Upper lobe of right lung (tissue), 1 donor: ENCODE data around the gene ALS2. TPM values are rescaled to one million over a fixed set of nuclear protein-coding genes. Genes with fewer than 3 reads are reported as not detected.

ENCODE experiments used
- ATAC-seq: fragments of 200-7000 bp; cut with Tn5 transposase; one replicate; pipeline ENCODE4 v1.9.1; 2020; ENCODE audit warnings: mild to moderate bottlenecking, moderate library complexity
- DNase-seq: peaks from one replicate; pipeline ENCODE4 v3.0.0-alpha.2; 2020
- H3K27ac ChIP-seq: fragments of 200-600 bp; one replicate; pipeline ENCODE4 v1.8.0; 2022
- H3K27me3 ChIP-seq: fragments of 200-600 bp; one replicate; pipeline ENCODE4 v1.8.0; 2022; ENCODE audit warnings: mild to moderate bottlenecking
- H3K36me3 ChIP-seq: fragments of 200-600 bp; one replicate; pipeline ENCODE4 v1.8.0; 2022
- H3K4me1 ChIP-seq: fragments of 200-600 bp; one replicate; pipeline ENCODE4 v1.8.0; 2022
- H3K4me3 ChIP-seq: fragments of 200-600 bp; one replicate; pipeline ENCODE4 v1.8.0; 2022; ENCODE audit warnings: mild to moderate bottlenecking
- H3K9me3 ChIP-seq: fragments of 200-600 bp; one replicate; pipeline ENCODE4 v1.8.0; 2022
- intact Hi-C: fragments of 100-400 bp; cut with DNase I; formaldehyde crosslinking; loops from one replicate; pipeline ENCODE4 v1.11.0; 2022
- total RNA-seq: library from RNA; stranded (reverse); fragmentation: NEBNext Ultra II Directional; extraction: Animal tissue kit (Norgen Biotek cat#: 25700); gene quantifications from one replicate; pipeline ENCODE4 v1.2.1, GENCODE V29; 2021
- TF ChIP-seq, protein P1 (sequence below): fragments of 200-600 bp; IDR thresholded peaks from one replicate; pipeline ENCODE4 v1.8.0; 2022; ENCODE audit warnings: antibody characterized with exemption
- donor health status: DM: no; HTN: yes; CAD: no; lungs with severe emphysema.

Gene ALS2
- total RNA-seq, 1 donor from 2014 or later, result 26.2 TPM

GRCh38 chr2:201746551-201746950 is 34.2 kb downstream of the ALS2 start:
- Histone ChIP-seq H3K4me1 (no peaks in the 10 kb centered on the region), H3K27ac (no peak overlapping the region), H3K4me3 (no peak overlapping the region), H3K9me3 (no peaks in the 10 kb centered on the region), H3K27me3 (no peaks in the 10 kb centered on the region), H3K36me3 (peaks cover 70% of the 10 kb centered on the region)
- ATAC-seq (no peak), DNase-seq (no peak)
- intact Hi-C loops, result no loop called here
- TF ChIP-seq, protein P1, sequence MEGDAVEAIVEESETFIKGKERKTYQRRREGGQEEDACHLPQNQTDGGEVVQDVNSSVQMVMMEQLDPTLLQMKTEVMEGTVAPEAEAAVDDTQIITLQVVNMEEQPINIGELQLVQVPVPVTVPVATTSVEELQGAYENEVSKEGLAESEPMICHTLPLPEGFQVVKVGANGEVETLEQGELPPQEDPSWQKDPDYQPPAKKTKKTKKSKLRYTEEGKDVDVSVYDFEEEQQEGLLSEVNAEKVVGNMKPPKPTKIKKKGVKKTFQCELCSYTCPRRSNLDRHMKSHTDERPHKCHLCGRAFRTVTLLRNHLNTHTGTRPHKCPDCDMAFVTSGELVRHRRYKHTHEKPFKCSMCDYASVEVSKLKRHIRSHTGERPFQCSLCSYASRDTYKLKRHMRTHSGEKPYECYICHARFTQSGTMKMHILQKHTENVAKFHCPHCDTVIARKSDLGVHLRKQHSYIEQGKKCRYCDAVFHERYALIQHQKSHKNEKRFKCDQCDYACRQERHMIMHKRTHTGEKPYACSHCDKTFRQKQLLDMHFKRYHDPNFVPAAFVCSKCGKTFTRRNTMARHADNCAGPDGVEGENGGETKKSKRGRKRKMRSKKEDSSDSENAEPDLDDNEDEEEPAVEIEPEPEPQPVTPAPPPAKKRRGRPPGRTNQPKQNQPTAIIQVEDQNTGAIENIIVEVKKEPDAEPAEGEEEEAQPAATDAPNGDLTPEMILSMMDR, result no peak

- no peaks in the 10 kb centered on the region for H3K27me3 ChIP-seq
- no peak overlapping the region for H3K4me3 ChIP-seq
- no peaks in the 10 kb centered on the region for H3K4me1 ChIP-seq
- H3K27ac ChIP-seq, result no peak overlapping the region
- peaks cover 12% of the 10 kb centered on the region for H3K9me3 ChIP-seq
- intact Hi-C loops, result no loop called here
- H3K36me3 ChIP-seq, result peaks cover 71% of the 10 kb centered on the region
- ATAC-seq (no peak), DNase-seq (no peak)
- TF ChIP-seq, protein P1, result no peak
Measured at GRCh38 chr2:201735486-201735885, 45.2 kb downstream of the ALS2 start.

DNA sequence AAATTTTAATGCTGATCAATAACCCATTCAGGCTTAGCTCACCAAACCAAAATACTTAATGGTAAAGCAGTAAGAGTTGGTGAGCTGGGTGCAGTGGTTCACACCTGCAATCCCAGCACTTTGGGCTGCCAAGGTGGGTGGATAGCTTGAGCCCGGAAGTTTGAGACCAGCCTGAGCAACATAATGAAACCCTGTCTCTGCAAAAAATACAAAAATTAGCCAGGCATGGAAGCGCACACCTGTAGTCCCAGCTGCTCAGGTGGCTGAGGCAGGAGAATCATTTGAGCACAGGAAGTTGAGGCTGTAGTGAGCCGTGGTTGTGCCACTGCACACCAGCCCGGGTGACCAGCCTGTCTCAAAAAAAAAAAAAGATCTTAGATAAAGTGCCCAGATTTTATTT is 46.6 kb downstream of the ALS2 start:
- H3K36me3 ChIP-seq, result peaks cover 69% of the 10 kb centered on the region

GRCh38 chr2:201733544-201733943 is 47.2 kb downstream of the ALS2 start:
- Histone ChIP-seq H3K4me1 (no peaks in the 10 kb centered on the region), H3K36me3 (peaks cover 74% of the 10 kb centered on the region), H3K27ac (no peak overlapping the region), H3K4me3 (no peak overlapping the region), H3K9me3 (peaks cover 12% of the 10 kb centered on the region), H3K27me3 (no peaks in the 10 kb centered on the region)
- ATAC-seq (no peak), DNase-seq (no peak)
- TF ChIP-seq, protein P1, result no peak
- intact Hi-C loops, result no loop called here

More for the DNA sequence above, 46.6 kb downstream of the ALS2 start:
- Histone ChIP-seq H3K27ac (no peak overlapping the region), H3K9me3 (peaks cover 12% of the 10 kb centered on the region), H3K27me3 (no peaks in the 10 kb centered on the region), H3K4me3 (no peak overlapping the region), H3K4me1 (no peaks in the 10 kb centered on the region)
- TF ChIP-seq, protein P1, result no peak
- ATAC-seq (no peak), DNase-seq (no peak)
- intact Hi-C loops, result no loop called here

DNA sequence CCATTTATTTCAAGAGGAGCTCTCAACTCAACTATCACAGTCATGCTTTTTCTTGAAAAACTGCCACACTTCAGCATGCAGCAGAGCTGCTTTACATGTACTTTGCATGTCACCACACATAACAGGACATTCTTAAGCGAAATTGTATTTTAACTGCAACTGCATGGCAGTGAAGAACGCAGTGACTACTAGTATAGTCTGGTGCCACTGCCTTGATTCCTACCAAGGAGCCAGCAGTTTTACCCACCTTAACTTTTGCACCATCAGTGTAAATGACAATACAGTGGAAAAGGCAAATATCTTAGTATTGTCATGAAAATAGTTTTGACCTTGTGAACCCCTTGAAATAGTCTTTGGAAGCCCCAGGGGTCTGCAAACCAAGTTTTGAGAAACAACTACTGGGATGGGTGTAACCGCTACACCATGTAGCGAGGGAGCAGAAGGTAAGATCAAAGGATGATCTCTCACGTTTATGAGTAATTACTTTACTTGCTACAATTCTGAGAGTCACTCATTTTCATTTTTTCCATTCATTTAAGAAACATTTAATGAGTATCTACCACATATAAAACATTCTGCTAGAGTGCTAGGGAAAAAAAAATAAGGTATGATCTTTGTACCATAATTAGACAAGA is 50.0 kb downstream of the ALS2 start:
- no peak overlapping the region for H3K4me3 ChIP-seq
- H3K27me3 ChIP-seq, result no peaks in the 10 kb centered on the region
- peaks cover 81% of the 10 kb centered on the region for H3K36me3 ChIP-seq
- H3K9me3 ChIP-seq, result peaks cover 2% of the 10 kb centered on the region
- no peak overlapping the region for H3K27ac ChIP-seq
- intact Hi-C loops, result no loop called here
- ATAC-seq (no peak), DNase-seq (no peak)
- TF ChIP-seq, protein P1, result no peak
- no peaks in the 10 kb centered on the region for H3K4me1 ChIP-seq

GRCh38 chr2:201715459-201715858 is 65.3 kb downstream of the ALS2 start:
- Histone ChIP-seq H3K36me3 (peaks cover 57% of the 10 kb centered on the region), H3K4me3 (no peak overlapping the region), H3K27me3 (no peaks in the 10 kb centered on the region), H3K9me3 (no peaks in the 10 kb centered on the region), H3K27ac (no peak overlapping the region), H3K4me1 (no peaks in the 10 kb centered on the region)
- DNase-seq, result no peak
- intact Hi-C loops, result no loop called here
- TF ChIP-seq, protein P1, result no peak
- no peak for ATAC-seq
